A549 (cell line): ENCODE measurements around the gene PIH1D1. TPM values are rescaled to one million over a fixed set of nuclear protein-coding genes. Genes with fewer than 3 reads are reported as not detected.

Experiments used
- ATAC-seq, 2 experiments: fragments of 200-7000 bp in 1 of 2; fragments of >200 bp in 1 of 2; cut with Nextera tagmentation in 1 of 2; cut with Tn5 transposase in 1 of 2; 3 replicates each; pipeline versions ENCODE4 v1.8.0 to v1.9.1; 2018 to 2020; ENCODE audit warnings: mild to moderate bottlenecking in 1 of 2, moderate library complexity in 1 of 2
- CTCF ChIA-PET: fragments of 300-600 bp; sonication (Branson Sonifier 250); formaldehyde crosslinking; extraction: SDS; loops from one replicate; lab custom pipeline; 2021; ENCODE audit warnings: antibody characterized with exemption, inconsistent platforms; lab: Yijun Ruan, JAX
- POLR2A ChIA-PET: fragments of 350-600 bp; formaldehyde crosslinking; extraction: SDS; loops from one replicate; lab custom pipeline; 2021; ENCODE audit warnings: antibody characterized with exemption, inconsistent platforms; lab: Yijun Ruan, JAX
- DNase-seq, 2 experiments: peaks; one replicate each; pipeline versions ENCODE4 v3.0.0 to v3.0.0-alpha.2; 2011 to 2016; ENCODE audit warnings: low read depth in 1 of 2, low spot score in 1 of 2
- FAIRE-seq: peaks from 2 replicates; lab custom pipeline; 2011; peaks lifted over from hg19 to GRCh38; lab: Jason Lieb, UNC
- H3K27ac ChIP-seq, 2 experiments: fragments of >200 bp; sonication (Bioruptor Twin); formaldehyde crosslinking; 3 replicates each; pipeline ENCODE4 v1.5.1; 2016 to 2017
- H3K4me1 ChIP-seq: fragments of >200 bp; sonication (Bioruptor Twin); formaldehyde crosslinking; 3 replicates; pipeline ENCODE4 v1.6.1; 2016
- H3K4me2 ChIP-seq: fragments of >200 bp; sonication (Bioruptor Twin); formaldehyde crosslinking; 3 replicates; pipeline ENCODE4 v1.6.1; 2016
- H3K4me3 ChIP-seq: fragments of >200 bp; sonication (Bioruptor Twin); formaldehyde crosslinking; 3 replicates; pipeline ENCODE4 v1.5.1; 2016
- H3K9me3 ChIP-seq: fragments of >200 bp; sonication (Bioruptor Twin); formaldehyde crosslinking; 3 replicates; pipeline ENCODE4 v1.6.1; 2016
- CBX2 ChIP-seq: fragments of 200-600 bp; sonication (generic); IDR thresholded peaks from 2 replicates; pipeline ENCODE4 v1.6.1; 2016; ENCODE audit warnings: low read depth, mild to moderate bottlenecking, borderline replicate concordance
- CBX8 ChIP-seq: fragments of 200-600 bp; sonication (generic); IDR thresholded peaks from 2 replicates; pipeline ENCODE4 v1.6.1; 2016
- CHD4 ChIP-seq: fragments of 200-600 bp; sonication (generic); IDR thresholded peaks from 2 replicates; pipeline ENCODE4 v1.6.1; 2016; ENCODE audit warnings: antibody characterized with exemption, mild to moderate bottlenecking, borderline replicate concordance
- EHF ChIP-seq: fragments of 250-450 bp; sonication (Bioruptor Pico); IDR thresholded peaks from 2 replicates; pipeline ENCODE4 v1.5.0; 2020; ENCODE audit warnings: mild to moderate bottlenecking
- EP300 ChIP-seq, 2 experiments: fragments of >200 bp; sonication (Bioruptor Twin); formaldehyde crosslinking; IDR thresholded peaks; 2 replicates in 1 of 2; 3 replicates in 1 of 2; pipeline ENCODE4 v1.6.1; 2016 to 2017
- ESRRA ChIP-seq: fragments of 150-350 bp; IDR thresholded peaks from 2 replicates; pipeline ENCODE4 v1.6.1; 2014; ENCODE audit warnings: mild to moderate bottlenecking, low read length, borderline replicate concordance
- FOSB ChIP-seq: fragments of 250-450 bp; sonication (Bioruptor Pico); IDR thresholded peaks from 2 replicates; pipeline ENCODE4 v1.5.0; 2020; ENCODE audit warnings: mild to moderate bottlenecking, moderate library complexity
- FOSL2 ChIP-seq, 2 experiments: fragments of 450-650 bp in 1 of 2; fragments of >200 bp in 1 of 2; sonication (Bioruptor Twin) in 1 of 2; formaldehyde crosslinking; IDR thresholded peaks; 2 replicates each; pipeline versions ENCODE4 v1.5.0 to v1.6.1; 2016 to 2020; ENCODE audit warnings: mild to moderate bottlenecking in 1 of 2, moderate library complexity in 1 of 2
- FOXS1 ChIP-seq: fragments of 250-450 bp; sonication (Bioruptor Pico); IDR thresholded peaks from 2 replicates; pipeline ENCODE4 v1.5.0; 2020; ENCODE audit warnings: mild to moderate bottlenecking, moderate library complexity
- HDAC2 ChIP-seq: fragments of 200-600 bp; sonication (generic); IDR thresholded peaks from 2 replicates; pipeline ENCODE4 v1.6.1; 2016
- HEYL ChIP-seq: fragments of 250-450 bp; sonication (Bioruptor Pico); IDR thresholded peaks from 2 replicates; pipeline ENCODE4 v1.8.0; 2021; ENCODE audit warnings: mild to moderate bottlenecking, moderate library complexity
- HOXA7 ChIP-seq: fragments of 250-450 bp; sonication (Bioruptor Pico); IDR thresholded peaks from 2 replicates; pipeline ENCODE4 v1.5.0; 2020; ENCODE audit warnings: mild to moderate bottlenecking, moderate library complexity
- JUN ChIP-seq, 2 experiments: fragments of >200 bp; sonication (Bioruptor Twin); formaldehyde crosslinking; IDR thresholded peaks; 2 replicates in 1 of 2; 3 replicates in 1 of 2; pipeline ENCODE4 v1.6.1; 2016 to 2017
- JUNB ChIP-seq: fragments of >200 bp; sonication (Bioruptor Twin); formaldehyde crosslinking; IDR thresholded peaks from 2 replicates; pipeline ENCODE4 v1.6.1; 2016
- MAZ ChIP-seq: fragments of 150-350 bp; IDR thresholded peaks from 2 replicates; pipeline ENCODE4 v1.6.1; 2014; ENCODE audit warnings: antibody characterized with exemption, low read depth, low read length, borderline replicate concordance
- NPAS2 ChIP-seq: fragments of 250-450 bp; sonication (Bioruptor Pico); IDR thresholded peaks from 2 replicates; pipeline ENCODE4 v1.8.0; 2022; ENCODE audit warnings: mild to moderate bottlenecking, moderate library complexity, borderline replicate concordance
- NR3C1 ChIP-seq: fragments of >200 bp; sonication (Bioruptor Twin); formaldehyde crosslinking; IDR thresholded peaks from 3 replicates; pipeline ENCODE4 v1.6.1; 2017
- RAD21 ChIP-seq, 2 experiments: fragments of >200 bp in 1 of 2; sonication (Bioruptor Twin) in 1 of 2; formaldehyde crosslinking in 1 of 2; IDR thresholded peaks in 1 of 2; conservative IDR thresholded peaks in 1 of 2; 2 replicates in 1 of 2; 3 replicates in 1 of 2; pipeline ENCODE4 v1.6.1; 2012 to 2018; ENCODE audit warnings: inconsistent platforms in 1 of 2
- SMC3 ChIP-seq: fragments of >200 bp; sonication (Bioruptor Twin); formaldehyde crosslinking; IDR thresholded peaks from 3 replicates; pipeline ENCODE4 v1.6.1; 2018; ENCODE audit warnings: inconsistent platforms
- TP53 ChIP-seq: fragments of 250-450 bp; sonication (Bioruptor Pico); IDR thresholded peaks from 2 replicates; pipeline ENCODE4 v1.5.0; 2021; ENCODE audit warnings: mild to moderate bottlenecking, moderate library complexity
- USF2 ChIP-seq: fragments of 450-650 bp; IDR thresholded peaks from 2 replicates; pipeline ENCODE4 v1.6.1; 2014; ENCODE audit warnings: antibody characterized with exemption
- ZC3H11A ChIP-seq: fragments of 450-650 bp; IDR thresholded peaks from 2 replicates; pipeline ENCODE4 v1.6.1; 2014; ENCODE audit warnings: antibody characterized with exemption, mild to moderate bottlenecking
- ZNF302 ChIP-seq: fragments of 250-450 bp; sonication (Bioruptor Pico); IDR thresholded peaks from 2 replicates; pipeline ENCODE4 v1.9.0; 2021; ENCODE audit warnings: inconsistent platforms, mild to moderate bottlenecking, moderate library complexity
- WGBS: methylation state at CpG from one replicate; pipeline ENCODE4 v1.1.6; 2017; ENCODE audit errors: missing lambda C conversion rate; 5-methylcytosine and 5-hydroxymethylcytosine counted together
- polyA plus RNA-seq, 4 experiments: library from polyadenylated mRNA; depleted of rRNA in 3 of 4; stranded (reverse); fragments of >200 nt; fragmentation: RNase III in 1 of 4; extraction: RNeasy Plus Mini Kit Qiagen cat#74134 plus additional on column Dnase treatment in 1 of 4; gene quantifications; 2 replicates in 3 of 4; 3 replicates in 1 of 4; pipeline ENCODE4 v1.2.3, GENCODE V29; 2011 to 2017
- TF ChIP-seq, protein P1 (sequence below): IDR thresholded peaks from 2 replicates; pipeline ENCODE4 v1.6.1; 2012
- TF ChIP-seq, protein P2 (sequence below): IDR thresholded peaks from 2 replicates; pipeline ENCODE4 v1.6.1; 2012; ENCODE audit warnings: low read depth, borderline replicate concordance

PIH1D1 gene
- polyA plus RNA-seq, 2 of the 4 experiments (the other 2 are of a cell fraction) = 89.7 to 114 TPM

DNA sequence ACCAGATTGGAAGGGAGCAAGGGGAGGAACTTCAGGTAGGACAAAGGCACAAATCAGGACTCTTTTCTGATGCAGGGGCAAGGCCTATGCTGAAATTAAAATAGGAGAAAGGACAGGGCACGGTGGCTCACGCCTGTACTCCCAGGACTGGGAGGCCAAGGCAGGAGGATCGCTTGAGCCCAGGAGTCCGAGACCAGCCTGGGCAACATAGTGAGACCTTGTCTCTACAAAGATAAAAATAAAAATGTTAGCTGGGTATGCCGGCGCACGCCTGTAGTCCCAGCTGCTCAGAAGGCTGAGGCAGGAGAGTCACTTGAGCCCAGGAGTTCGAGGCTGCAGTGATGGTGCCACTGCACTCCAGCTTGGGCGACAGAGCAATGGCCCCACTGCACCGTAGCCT lies 15.9 kb downstream of the PIH1D1 start:
- ChIA-PET POLR2A (interaction anchor here (1.1 to 1.7 kb wide), 2 partner anchors 16 to 18 kb away, joined by 3 to 6 read pairs; partner anchors contain the start of genes ALDH16A1 and PIH1D1), CTCF (interaction anchor here (1.0 to 4.2 kb wide), 11 partner anchors 9 to 210 kb away, joined by 3 to 30 read pairs (median 4); partner anchors contain the start of gene GFY)
- DNase-seq = no peak
- TF ChIP-seq ESRRA = no peak
- no peak for TF ChIP-seq FOXS1 (CRISPR knock-in tag)
- TF ChIP-seq HEYL (CRISPR knock-in tag) = no peak
- TF ChIP-seq NPAS2 = no peak
- TF ChIP-seq, protein P1, sequence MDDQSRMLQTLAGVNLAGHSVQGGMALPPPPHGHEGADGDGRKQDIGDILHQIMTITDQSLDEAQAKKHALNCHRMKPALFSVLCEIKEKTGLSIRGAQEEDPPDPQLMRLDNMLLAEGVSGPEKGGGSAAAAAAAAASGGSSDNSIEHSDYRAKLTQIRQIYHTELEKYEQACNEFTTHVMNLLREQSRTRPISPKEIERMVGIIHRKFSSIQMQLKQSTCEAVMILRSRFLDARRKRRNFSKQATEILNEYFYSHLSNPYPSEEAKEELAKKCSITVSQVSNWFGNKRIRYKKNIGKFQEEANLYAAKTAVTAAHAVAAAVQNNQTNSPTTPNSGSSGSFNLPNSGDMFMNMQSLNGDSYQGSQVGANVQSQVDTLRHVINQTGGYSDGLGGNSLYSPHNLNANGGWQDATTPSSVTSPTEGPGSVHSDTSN = no peak
- no peak for TF ChIP-seq HOXA7 (CRISPR knock-in tag)
- TF ChIP-seq CBX8 = no peak
- no peak for TF ChIP-seq EP300 (IDR thresholded peaks at IDR 0.05)
- TF ChIP-seq JUN (IDR thresholded peaks at IDR 0.05) = no peak
- no peak for TF ChIP-seq ZNF302 (CRISPR knock-in tag)
- TF ChIP-seq USF2 = no peak
- no peak for TF ChIP-seq CHD4
- TF ChIP-seq ZC3H11A = no peak
- TF ChIP-seq RAD21 (conservative IDR thresholded peaks at IDR 0.05 in 1 of 2, IDR thresholded peaks at IDR 0.05 in 1 of 2) = no peak
- no peak for TF ChIP-seq CBX2
- TF ChIP-seq FOSB (CRISPR knock-in tag) = no peak
- Histone ChIP-seq H3K4me2 (no peak overlapping the region), H3K9me3 (no peaks in the 10 kb centered on the region; the same call in 2 of the 3 replicates), H3K27ac (no peak overlapping the region), H3K4me1 (peaks cover 5% of the 10 kb centered on the region; the same call in 2 of the 3 replicates), H3K4me3 (no peak overlapping the region)
- no peak for ATAC-seq
- WGBS = 87% methylated on average over 10 of the region's 10 CpGs
- FAIRE-seq = no peak

GRCh38 chr19:49434907-49435583 lies 16.6 kb downstream of the PIH1D1 start:
- peaks cover 3% of the 10 kb centered on the region; the same call in 2 of the 3 replicates for H3K4me1 ChIP-seq
- WGBS = 80% methylated on average over 18 of the region's 18 CpGs
- no peak overlapping the region for H3K4me2 ChIP-seq
- CTCF ChIA-PET = interaction anchor here (0.6 to 4.2 kb wide), 7 partner anchors 10 to 209 kb away, joined by 3 to 30 read pairs (median 11); no protein-coding TSS in a partner anchor
- POLR2A ChIA-PET = interaction anchor here (1.7 kb wide), 1 partner anchor 17 kb away, joined by 6 read pairs; the partner anchor contains the start of gene PIH1D1
- FAIRE-seq = no peak
- H3K9me3 ChIP-seq = no peaks in the 10 kb centered on the region; the same call in 2 of the 3 replicates
- no peak overlapping the region for H3K4me3 ChIP-seq
- no peak overlapping the region for H3K27ac ChIP-seq
- ATAC-seq = peak; percentile 4 to 55; a peak in 3 of 6 replicates
- TF ChIP-seq FOSB (CRISPR knock-in tag) (no peak), FOSL2 (IDR thresholded peaks at IDR 0.05) (no peak), FOSL2 (CRISPR knock-in tag; IDR thresholded peaks at IDR 0.05) (no peak), TP53 (no peak)
- peak; percentile 59 to 71 for DNase-seq

DNA sequence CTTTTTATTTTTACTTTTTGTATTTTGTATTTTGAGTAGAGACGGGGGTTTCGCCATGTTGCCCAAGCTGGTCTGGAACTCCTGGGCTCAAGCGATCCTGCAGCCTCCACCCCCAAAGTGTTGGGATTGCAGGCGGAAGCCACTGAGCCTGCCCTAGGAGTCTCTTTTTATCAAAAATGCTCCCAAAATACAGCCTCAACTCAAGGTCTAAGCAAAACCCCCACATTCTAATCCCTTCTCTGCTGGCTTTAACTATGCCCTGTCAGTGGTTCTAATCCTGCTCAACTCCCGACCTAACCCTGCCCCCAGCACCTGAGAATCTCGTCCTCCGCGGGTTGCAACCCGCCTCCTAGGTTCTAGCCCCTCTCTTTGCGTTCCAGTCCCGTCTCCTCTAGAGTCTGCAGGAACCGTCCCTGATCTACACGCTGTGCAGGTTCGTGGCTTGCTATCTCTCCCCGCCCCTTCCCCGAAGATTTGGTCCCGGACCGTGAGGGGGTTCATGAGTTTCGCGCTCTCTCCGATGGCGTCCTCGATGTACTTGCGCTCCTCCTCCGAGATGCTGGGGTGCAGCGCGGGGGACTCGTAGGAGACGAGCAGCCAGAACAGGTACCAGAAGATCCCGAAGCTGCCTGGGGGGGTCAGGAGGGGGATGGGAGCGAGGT lies 18.2 kb downstream of the PIH1D1 start:
- ATAC-seq (no peak), DNase-seq (no peak), FAIRE-seq (no peak)
- H3K9me3 ChIP-seq = no peaks in the 10 kb centered on the region; the same call in 2 of the 3 replicates
- ChIA-PET CTCF (interaction anchor here (1.0 to 4.2 kb wide), 7 partner anchors 8 to 42 kb away, joined by 3 to 30 read pairs (median 4); partner anchors contain the start of gene GFY), POLR2A (interaction anchor here (0.6 kb wide), 1 partner anchor 9 kb away, joined by 6 read pairs; no protein-coding TSS in a partner anchor)
- peaks cover 3% of the 10 kb centered on the region; the same call in 2 of the 3 replicates for H3K4me1 ChIP-seq
- no peak overlapping the region for H3K4me2 ChIP-seq
- no peak overlapping the region for H3K4me3 ChIP-seq
- 68% methylated on average over 30 of the region's 31 CpGs for WGBS
- no peak overlapping the region for H3K27ac ChIP-seq
- no peak for TF ChIP-seq EHF (CRISPR knock-in tag)
- no peak for TF ChIP-seq HEYL (CRISPR knock-in tag)
- no peak for TF ChIP-seq HOXA7 (CRISPR knock-in tag)
- no peak for TF ChIP-seq MAZ
- TF ChIP-seq FOSB (CRISPR knock-in tag) = no peak
- no peak for TF ChIP-seq CBX8
- TF ChIP-seq HDAC2 = no peak
- no peak for TF ChIP-seq FOXS1 (CRISPR knock-in tag)
- TF ChIP-seq, protein P2, sequence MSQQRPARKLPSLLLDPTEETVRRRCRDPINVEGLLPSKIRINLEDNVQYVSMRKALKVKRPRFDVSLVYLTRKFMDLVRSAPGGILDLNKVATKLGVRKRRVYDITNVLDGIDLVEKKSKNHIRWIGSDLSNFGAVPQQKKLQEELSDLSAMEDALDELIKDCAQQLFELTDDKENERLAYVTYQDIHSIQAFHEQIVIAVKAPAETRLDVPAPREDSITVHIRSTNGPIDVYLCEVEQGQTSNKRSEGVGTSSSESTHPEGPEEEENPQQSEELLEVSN = no peak
- TF ChIP-seq NR3C1 = no peak
- no peak for TF ChIP-seq JUNB
- TF ChIP-seq CBX2 = no peak
- no peak for TF ChIP-seq EP300 (IDR thresholded peaks at IDR 0.05)
- TF ChIP-seq, protein P1 = no peak
- no peak for TF ChIP-seq SMC3
